ENCODE data around the gene SLC4A4. TPM values are rescaled to one million over a fixed set of nuclear protein-coding genes. Genes with fewer than 3 reads are reported as not detected.

SLC4A4 gene
- total and polyA plus RNA-seq, 2 of the 13 experiments (the other 11 are each of a cell fraction or from before 2014, with no cell fraction given) = 0.01 TPM; not detected in 1

DNA sequence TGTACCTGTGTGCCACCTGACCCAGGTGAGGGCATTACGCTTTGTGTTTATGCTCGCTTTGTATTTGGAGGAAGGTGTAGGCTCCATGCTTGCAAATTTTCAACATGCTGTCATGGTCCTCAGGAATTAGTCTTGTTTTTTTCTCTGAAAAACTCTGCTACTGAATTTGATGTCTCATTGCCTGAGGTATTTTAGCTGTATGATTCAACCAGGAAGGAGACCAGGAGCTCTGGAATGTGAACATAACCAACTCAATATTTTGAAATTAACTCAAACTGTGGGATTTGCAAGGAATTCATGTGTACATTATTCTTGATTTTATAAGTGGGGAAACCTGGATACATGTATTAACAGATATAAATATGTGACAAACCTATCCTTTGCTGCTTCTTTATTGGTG is 134.1 kb downstream of the SLC4A4 start:
- no peaks in the 10 kb centered on the region for H3K79me2 ChIP-seq (ENCODE audit: insufficient read depth, low read length)
- H3K4me2 ChIP-seq (ENCODE audit: low read depth, low read length) = no peak overlapping the region
- no peak overlapping the region for H3K4me3 ChIP-seq (replicated peaks in 1 of 3; ENCODE audit: insufficient read depth in 1 of 3, low read depth in 2 of 3, low read length in 3 of 3)
- H3K4me1 ChIP-seq (ENCODE audit: insufficient read depth, low read length) = no peaks in the 10 kb centered on the region
- no peaks in the 10 kb centered on the region for H3K36me3 ChIP-seq (replicated peaks in 1 of 2; ENCODE audit: control insufficient read depth in 1 of 2, insufficient read depth in 2 of 2, low read length in 2 of 2)
- FAIRE-seq = no peak
- DNase-seq (ENCODE audit: low spot score) = no peak
- no peak overlapping the region for H3K27ac ChIP-seq (ENCODE audit: extremely low read length, insufficient read depth, low read length)
- WGBS (ENCODE audit: low lambda C conversion rate) = 94% methylated on average over 2 of the region's 2 CpGs
- H3K9me3 ChIP-seq (ENCODE audit: low read length) = no peaks in the 10 kb centered on the region
- H2AFZ ChIP-seq (ENCODE audit: low read length) = no peak overlapping the region
- TF ChIP-seq, protein P1, sequence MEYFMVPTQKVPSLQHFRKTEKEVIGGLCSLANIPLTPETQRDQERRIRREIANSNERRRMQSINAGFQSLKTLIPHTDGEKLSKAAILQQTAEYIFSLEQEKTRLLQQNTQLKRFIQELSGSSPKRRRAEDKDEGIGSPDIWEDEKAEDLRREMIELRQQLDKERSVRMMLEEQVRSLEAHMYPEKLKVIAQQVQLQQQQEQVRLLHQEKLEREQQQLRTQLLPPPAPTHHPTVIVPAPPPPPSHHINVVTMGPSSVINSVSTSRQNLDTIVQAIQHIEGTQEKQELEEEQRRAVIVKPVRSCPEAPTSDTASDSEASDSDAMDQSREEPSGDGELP (IDR thresholded peaks at IDR 0.05; ENCODE audit: borderline replicate concordance, low read depth) = no peak
- intact Hi-C loops (cut with micrococcal nuclease; ENCODE audit: unreplicated experiment) (no loop called here), in situ Hi-C loops (cut with HindIII; ENCODE audit: extremely low pct_ligation_motif_present, low pct_unique_long_range_greater_than_20kb) (no loop called here)
- H3K9ac ChIP-seq (ENCODE audit: insufficient read depth, low read depth, low read length) = no peak overlapping the region
- ChIA-PET POLR2A (no interaction called here), CTCF (ENCODE audit: low intra/inter-chr PET ratio, low total read pairs) (no interaction called here)
- no TSS peak for BruUV-seq (replicated peaks)
- ATAC-seq = no peak
- H4K20me1 ChIP-seq (ENCODE audit: insufficient read depth, low read length) = no peaks in the 10 kb centered on the region
- no peaks in the 10 kb centered on the region for H3K27me3 ChIP-seq (ENCODE audit: control insufficient read depth in 1 of 2, insufficient read depth in 2 of 2, low read length in 2 of 2)

DNA sequence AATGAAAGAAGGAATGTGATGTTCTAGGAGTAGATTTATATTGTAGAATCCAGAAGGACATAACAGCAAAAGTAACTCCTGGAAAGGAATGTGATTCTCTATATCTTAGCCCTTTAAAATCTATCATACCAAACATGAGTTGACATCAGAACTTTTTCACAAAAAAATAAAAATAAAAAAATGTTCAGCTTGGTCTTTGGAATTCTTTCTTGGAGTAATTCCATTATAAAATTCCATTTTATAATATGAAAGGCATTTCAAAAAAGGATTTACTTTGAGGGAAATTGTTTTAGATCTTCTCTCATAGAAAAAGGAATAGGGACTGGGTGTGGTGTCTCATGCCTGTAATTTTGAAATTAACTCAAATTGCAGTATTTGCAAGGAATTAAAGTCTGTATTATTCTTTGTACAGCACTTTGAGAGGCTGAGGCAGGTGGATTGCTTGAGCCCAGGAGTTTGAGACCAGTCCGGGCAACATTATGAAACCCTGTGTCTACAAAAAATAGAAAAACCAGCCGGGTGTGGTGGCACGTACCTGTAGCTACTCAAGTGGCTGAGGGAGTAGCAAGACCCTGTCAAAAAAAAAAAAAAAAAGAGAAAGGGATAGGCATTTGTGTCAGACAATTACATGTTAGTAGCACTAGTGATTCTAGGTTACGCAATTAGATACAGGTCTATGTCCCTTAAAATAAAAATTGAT is 134.9 kb downstream of the SLC4A4 start:
- Histone ChIP-seq H3K79me2 (ENCODE audit: insufficient read depth, low read length) (no peaks in the 10 kb centered on the region), H3K9me3 (ENCODE audit: low read length) (no peaks in the 10 kb centered on the region), H2AFZ (ENCODE audit: low read length) (no peak overlapping the region), H4K20me1 (ENCODE audit: insufficient read depth, low read length) (no peaks in the 10 kb centered on the region), H3K9ac (ENCODE audit: insufficient read depth, low read depth, low read length) (no peak overlapping the region), H3K4me3 (replicated peaks in 1 of 3; ENCODE audit: insufficient read depth in 1 of 3, low read depth in 2 of 3, low read length in 3 of 3) (no peak overlapping the region), H3K4me2 (ENCODE audit: low read depth, low read length) (no peak overlapping the region), H3K36me3 (replicated peaks in 1 of 2; ENCODE audit: control insufficient read depth in 1 of 2, insufficient read depth in 2 of 2, low read length in 2 of 2) (no peaks in the 10 kb centered on the region), H3K27me3 (ENCODE audit: control insufficient read depth in 1 of 2, insufficient read depth in 2 of 2, low read length in 2 of 2) (no peaks in the 10 kb centered on the region), H3K27ac (ENCODE audit: extremely low read length, insufficient read depth, low read length) (no peak overlapping the region), H3K4me1 (ENCODE audit: insufficient read depth, low read length) (no peaks in the 10 kb centered on the region)
- ATAC-seq (no peak), FAIRE-seq (no peak), DNase-seq (ENCODE audit: low spot score) (no peak)
- ChIA-PET POLR2A (no interaction called here), CTCF (ENCODE audit: low intra/inter-chr PET ratio, low total read pairs) (no interaction called here)
- WGBS (ENCODE audit: low lambda C conversion rate) = 31% methylated on average over 4 of the region's 4 CpGs
- in situ Hi-C loops (cut with HindIII; ENCODE audit: extremely low pct_ligation_motif_present, low pct_unique_long_range_greater_than_20kb) (no loop called here), intact Hi-C loops (cut with micrococcal nuclease; ENCODE audit: unreplicated experiment) (no loop called here)
- no TSS peak for BruUV-seq (replicated peaks)
- TF ChIP-seq RFX1 (IDR thresholded peaks at IDR 0.05) (no peak), ZNF547 (CRISPR knock-in tag; IDR thresholded peaks at IDR 0.05) (no peak), DMAP1 (CRISPR knock-in tag; IDR thresholded peaks at IDR 0.05) (no peak), PCBP1 (IDR thresholded peaks at IDR 0.05; ENCODE audit: borderline replicate concordance, low read depth, low read length) (no peak), ZNF331 (CRISPR knock-in tag; IDR thresholded peaks at IDR 0.05) (no peak), ZNF124 (CRISPR knock-in tag; IDR thresholded peaks at IDR 0.05) (no peak)
- TF ChIP-seq, protein P2, sequence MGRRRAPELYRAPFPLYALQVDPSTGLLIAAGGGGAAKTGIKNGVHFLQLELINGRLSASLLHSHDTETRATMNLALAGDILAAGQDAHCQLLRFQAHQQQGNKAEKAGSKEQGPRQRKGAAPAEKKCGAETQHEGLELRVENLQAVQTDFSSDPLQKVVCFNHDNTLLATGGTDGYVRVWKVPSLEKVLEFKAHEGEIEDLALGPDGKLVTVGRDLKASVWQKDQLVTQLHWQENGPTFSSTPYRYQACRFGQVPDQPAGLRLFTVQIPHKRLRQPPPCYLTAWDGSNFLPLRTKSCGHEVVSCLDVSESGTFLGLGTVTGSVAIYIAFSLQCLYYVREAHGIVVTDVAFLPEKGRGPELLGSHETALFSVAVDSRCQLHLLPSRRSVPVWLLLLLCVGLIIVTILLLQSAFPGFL (CRISPR knock-in tag; IDR thresholded peaks at IDR 0.05) = no peak
- TF ChIP-seq, protein P3, sequence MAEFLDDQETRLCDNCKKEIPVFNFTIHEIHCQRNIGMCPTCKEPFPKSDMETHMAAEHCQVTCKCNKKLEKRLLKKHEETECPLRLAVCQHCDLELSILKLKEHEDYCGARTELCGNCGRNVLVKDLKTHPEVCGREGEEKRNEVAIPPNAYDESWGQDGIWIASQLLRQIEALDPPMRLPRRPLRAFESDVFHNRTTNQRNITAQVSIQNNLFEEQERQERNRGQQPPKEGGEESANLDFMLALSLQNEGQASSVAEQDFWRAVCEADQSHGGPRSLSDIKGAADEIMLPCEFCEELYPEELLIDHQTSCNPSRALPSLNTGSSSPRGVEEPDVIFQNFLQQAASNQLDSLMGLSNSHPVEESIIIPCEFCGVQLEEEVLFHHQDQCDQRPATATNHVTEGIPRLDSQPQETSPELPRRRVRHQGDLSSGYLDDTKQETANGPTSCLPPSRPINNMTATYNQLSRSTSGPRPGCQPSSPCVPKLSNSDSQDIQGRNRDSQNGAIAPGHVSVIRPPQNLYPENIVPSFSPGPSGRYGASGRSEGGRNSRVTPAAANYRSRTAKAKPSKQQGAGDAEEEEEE (CRISPR knock-in tag; IDR thresholded peaks at IDR 0.05; ENCODE audit: borderline replicate concordance) = no peak

All from HepG2 (cell line).